Mesodermal cell (in vitro differentiated cells): ENCODE results near the gene CKAP2.
"Not testable (repeated sequence)": the region's sequence is repeated elsewhere in the genome, so short reads cannot be mapped to it uniquely, and the experiment has no call there.

Experiments
- H3K27ac ChIP-seq: 2 replicates; pipeline ENCODE4 v1.7.0; 2013; ENCODE audit warnings: mild to moderate bottlenecking, low read depth, low read length, moderate library complexity; ENCODE audit not compliant: severe bottlenecking
- H3K36me3 ChIP-seq: 2 replicates; pipeline ENCODE4 v1.7.1; 2013; ENCODE audit warnings: mild to moderate bottlenecking, low read length, moderate library complexity; ENCODE audit not compliant: control insufficient read depth, insufficient read depth
- H3K4me1 ChIP-seq: one replicate; pipeline ENCODE4 v1.7.1; 2013; ENCODE audit warnings: mild to moderate bottlenecking, low read length; ENCODE audit not compliant: insufficient read depth, control insufficient read depth, poor library complexity, severe bottlenecking
- H3K4me3 ChIP-seq: 2 replicates; pipeline ENCODE4 v1.7.0; 2013; ENCODE audit warnings: low read length, control low read depth, mild to moderate bottlenecking; ENCODE audit not compliant: insufficient read depth, poor library complexity, severe bottlenecking; ENCODE audit errors: extremely low read depth
- H3K9me3 ChIP-seq: 2 replicates; pipeline ENCODE4 v1.7.1; 2013; ENCODE audit warnings: mild to moderate bottlenecking, low read length, moderate library complexity; ENCODE audit not compliant: control insufficient read depth
- WGBS, 2 experiments: methylation state at CpG; one replicate each; pipeline ENCODE4 v1.1.5; 2013; ENCODE audit warnings: missing lambda C conversion rate in 2 of 2; ENCODE audit not compliant: insufficient coverage in 2 of 2; 5-methylcytosine and 5-hydroxymethylcytosine counted together

CKAP2 gene

DNA sequence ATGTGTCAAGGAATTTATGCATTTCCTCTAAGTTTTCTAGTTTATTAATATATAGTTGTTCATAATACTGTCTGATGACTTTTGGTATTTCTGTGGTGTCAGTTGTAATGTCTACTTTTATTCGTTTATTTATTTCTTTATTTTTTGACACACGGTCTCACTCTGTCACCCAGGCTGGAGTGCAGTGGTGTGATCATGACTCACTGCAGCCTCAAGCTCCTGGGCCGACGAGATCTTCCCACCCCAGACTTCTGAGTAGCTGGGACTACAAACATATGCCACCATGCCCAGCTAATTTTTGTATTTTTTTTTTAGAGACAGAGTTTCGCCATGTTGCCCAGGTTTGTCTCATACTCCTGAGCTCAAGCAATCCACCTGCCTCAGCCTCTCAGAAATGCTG, 39.0 kb downstream of the CKAP2 start:
- not testable (repeated sequence) for H3K4me3 ChIP-seq, H3K4me1 ChIP-seq, H3K27ac ChIP-seq, H3K9me3 ChIP-seq, H3K36me3 ChIP-seq
- WGBS, 2 experiments, result no CpG with 5 or more reads among the region's 5 CpGs

DNA sequence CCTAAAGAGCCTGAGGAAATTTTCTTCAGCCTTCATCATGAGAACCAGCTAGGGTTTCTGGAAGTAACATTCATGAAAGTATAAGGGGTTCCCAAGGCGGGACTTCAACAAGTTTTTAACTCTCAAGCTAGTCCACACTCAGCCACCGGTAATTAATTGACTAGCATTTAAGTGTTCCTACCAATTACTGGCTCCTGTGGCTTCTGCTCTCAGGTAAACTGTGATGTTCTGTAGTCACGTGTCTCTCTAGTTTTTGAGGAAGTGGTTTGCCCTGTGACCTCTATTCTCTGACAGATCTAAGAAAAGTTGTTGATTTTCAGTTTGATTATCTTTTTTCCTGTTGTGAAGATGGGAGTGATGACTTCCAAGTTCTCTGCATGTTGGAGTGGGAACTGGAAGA, 42.7 kb downstream of the CKAP2 start:
- no CpG with 5 or more reads among the region's 3 CpGs for WGBS, 2 experiments
- H3K36me3 ChIP-seq, H3K27ac ChIP-seq, H3K4me1 ChIP-seq, H3K4me3 ChIP-seq, H3K9me3 ChIP-seq: not testable (repeated sequence)

DNA sequence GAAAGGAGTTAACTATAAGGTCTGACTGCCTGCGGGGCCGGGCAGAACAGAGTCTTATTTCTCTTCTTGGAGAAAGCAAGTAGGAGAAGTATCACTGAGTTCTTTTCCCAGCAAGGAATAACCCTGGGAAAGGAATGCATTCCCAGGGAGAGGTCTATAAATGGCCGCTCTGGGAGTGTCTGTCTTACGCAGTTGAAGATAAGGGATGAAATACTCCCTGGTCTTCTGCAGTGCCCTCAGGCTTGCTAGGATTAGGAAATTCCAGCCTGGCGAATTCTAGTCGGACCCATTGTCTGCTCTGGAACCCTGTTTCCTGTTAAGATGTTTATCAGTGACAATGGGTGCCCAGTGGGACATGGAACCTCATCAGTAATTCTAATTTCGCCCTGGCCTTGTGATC, 47.0 kb downstream of the CKAP2 start:
- not testable (repeated sequence) for H3K27ac ChIP-seq, H3K4me3 ChIP-seq, H3K36me3 ChIP-seq, H3K4me1 ChIP-seq, H3K9me3 ChIP-seq
- 85 to 98% methylated on average over 4 to 5 of the region's 7 CpGs for whole genome bisulfite sequencing, 2 experiments

DNA sequence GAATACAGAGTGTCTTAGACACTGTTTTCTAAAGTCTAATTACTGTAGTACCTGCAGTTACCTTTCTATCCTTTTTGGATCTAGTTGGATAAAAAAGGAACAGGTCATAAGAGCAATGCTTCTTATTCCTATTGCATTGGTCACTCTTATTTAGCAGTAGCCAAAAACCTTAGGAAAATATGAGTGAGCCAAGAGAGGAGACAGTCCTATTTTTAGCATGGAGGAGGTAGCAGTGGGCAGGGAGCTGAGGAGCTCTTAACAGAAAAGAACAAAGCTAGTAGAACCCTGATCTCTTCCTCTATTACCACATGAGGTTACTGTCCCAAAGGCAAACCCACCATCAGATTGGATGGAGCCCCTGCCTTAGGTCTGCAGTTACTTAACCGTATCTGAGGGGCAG, 50.6 kb downstream of the CKAP2 start:
- WGBS, 2 experiments, result no CpG with 5 or more reads among the region's 1 CpG

DNA sequence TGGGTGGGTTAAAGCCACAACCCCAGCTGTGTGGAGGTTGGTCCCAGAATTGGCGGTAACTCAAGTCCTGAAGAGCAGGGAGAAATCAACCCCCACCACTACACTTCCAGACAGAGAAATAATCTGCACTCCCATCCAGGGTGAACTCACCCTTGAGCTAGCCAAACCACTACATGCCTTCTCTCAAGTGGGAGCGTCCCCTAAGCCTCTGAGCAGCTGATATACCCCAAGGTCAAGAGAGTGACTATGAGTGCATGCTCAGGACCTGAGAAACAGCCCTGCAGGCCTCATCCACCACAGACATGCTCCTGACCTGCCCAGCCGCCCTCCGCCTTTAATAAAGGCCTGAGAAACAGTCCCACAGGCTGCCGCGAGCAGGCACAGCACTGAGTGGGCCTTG, 54.3 kb downstream of the CKAP2 start:
- no CpG with 5 or more reads among the region's 6 CpGs for WGBS, 2 experiments

More for the DNA sequence above, 50.6 kb downstream of the CKAP2 start:
- H3K27ac ChIP-seq, H3K36me3 ChIP-seq, H3K9me3 ChIP-seq, H3K4me3 ChIP-seq, H3K4me1 ChIP-seq: not testable (repeated sequence)

DNA sequence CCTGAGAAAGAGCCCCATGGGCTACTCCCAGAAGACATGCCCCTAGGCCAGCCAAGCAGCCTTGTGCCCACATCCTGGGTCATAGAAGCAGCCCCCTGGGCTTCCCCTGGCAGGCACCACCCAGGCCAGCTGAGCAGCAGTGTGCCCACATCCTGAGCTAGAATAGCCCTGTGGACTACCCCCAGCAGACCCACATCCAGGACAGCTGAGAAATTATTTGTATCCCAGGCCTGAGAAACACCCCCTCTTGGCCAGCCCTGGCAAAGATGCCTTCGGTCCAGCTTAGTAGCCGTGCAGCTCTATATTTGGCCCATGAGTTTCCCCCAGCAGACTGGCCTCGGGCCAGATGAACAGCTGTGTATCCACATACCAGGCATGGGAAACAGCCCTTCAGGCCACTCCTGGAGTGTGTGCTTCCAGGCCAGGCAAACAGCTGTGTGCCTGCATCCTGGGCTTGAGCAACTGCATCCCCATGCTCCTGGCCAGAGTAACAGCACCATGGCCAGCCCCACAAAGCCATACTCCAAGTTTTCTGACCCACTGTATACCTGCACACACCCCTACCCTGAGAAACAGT, 55.0 kb downstream of the CKAP2 start:
- H3K9me3 ChIP-seq, H3K4me1 ChIP-seq, H3K27ac ChIP-seq, H3K36me3 ChIP-seq, H3K4me3 ChIP-seq: not testable (repeated sequence)
- WGBS, 2 experiments, result no CpG with 5 or more reads among the region's 3 CpGs

More for the DNA sequence above, 54.3 kb downstream of the CKAP2 start:
- not testable (repeated sequence) for H3K27ac ChIP-seq, H3K36me3 ChIP-seq, H3K4me3 ChIP-seq, H3K9me3 ChIP-seq, H3K4me1 ChIP-seq

DNA sequence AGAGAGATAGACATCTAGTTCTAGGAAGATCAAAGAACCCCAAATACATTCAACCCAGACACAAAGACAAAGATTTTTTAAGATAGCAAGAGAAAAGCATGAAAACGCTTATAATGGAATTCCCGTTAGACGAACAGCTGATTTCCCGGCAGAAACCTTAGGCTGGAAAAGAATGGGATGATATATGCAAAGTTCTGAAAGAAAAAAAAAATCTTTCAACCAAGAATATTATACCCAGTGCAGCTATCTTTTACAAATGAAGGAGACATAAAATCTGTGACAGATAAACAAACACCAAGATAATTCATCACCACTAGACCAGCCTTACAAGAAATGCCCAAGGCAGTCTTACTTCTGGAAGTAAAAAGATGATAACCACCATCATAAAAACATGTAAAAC, 56.3 kb downstream of the CKAP2 start:
- WGBS, 2 experiments, result no CpG with 5 or more reads among the region's 4 CpGs
- H3K27ac ChIP-seq, H3K36me3 ChIP-seq, H3K4me1 ChIP-seq, H3K4me3 ChIP-seq, H3K9me3 ChIP-seq: not testable (repeated sequence)

DNA sequence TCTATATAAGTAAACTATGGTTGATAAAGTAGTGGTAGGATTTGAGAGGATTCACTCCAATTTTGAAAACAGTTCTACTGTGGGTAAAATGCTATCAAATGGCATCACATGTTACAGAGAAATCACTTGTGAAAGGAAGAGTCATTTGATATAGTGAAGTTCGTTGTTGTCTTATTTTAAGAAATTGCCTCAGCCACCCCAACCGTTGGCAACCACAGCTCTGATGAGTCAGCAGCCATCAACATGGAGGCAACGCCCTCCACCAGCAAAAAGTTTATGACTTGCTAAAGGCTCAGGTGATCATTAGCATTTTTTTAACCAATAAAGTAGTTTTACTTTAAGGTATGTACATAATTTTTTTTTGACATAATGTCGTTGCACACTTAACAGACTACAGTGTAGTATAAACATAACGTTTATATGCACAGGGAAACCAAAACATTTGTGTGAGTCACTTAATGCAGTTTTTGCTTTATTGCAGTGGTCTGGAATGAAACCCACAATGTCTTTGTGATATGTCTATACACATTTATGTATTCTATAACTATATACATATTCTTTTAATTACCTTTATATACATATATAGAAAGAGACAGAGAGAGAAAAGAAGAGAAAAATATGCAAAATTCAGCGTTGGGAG, 58.8 kb downstream of the CKAP2 start:
- not testable (repeated sequence) for H3K4me3 ChIP-seq, H3K9me3 ChIP-seq, H3K4me1 ChIP-seq, H3K27ac ChIP-seq, H3K36me3 ChIP-seq
- 100% methylated on average over 2 of the region's 6 CpGs; no CpG with 5 or more reads in 1 of the 2 experiments for WGBS, 2 experiments

DNA sequence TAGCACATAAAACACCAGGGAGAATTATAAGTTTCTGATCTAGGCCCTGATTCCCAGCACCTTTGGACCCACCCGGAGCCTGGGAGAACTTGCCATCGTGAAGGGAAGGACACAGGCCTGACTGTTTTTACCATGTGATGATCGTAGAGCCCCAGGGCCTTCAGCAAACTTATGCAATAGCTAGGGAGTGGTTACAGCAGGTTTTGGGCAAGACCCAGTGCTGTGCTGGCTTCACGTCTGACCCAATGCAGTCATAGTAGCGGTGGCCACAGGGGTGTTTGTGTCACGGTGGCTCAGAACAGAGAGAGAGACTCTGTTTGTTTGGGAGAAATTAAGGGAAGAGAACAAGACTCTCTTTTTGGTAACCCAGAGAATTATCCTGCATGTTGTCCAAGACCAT, 68.0 kb downstream of the CKAP2 start:
- H3K36me3 ChIP-seq, H3K9me3 ChIP-seq, H3K4me1 ChIP-seq, H3K4me3 ChIP-seq, H3K27ac ChIP-seq: not testable (repeated sequence)
- no CpG with 5 or more reads among the region's 6 CpGs for WGBS, 2 experiments
